ENCODE results near the gene DMD.

DNA sequence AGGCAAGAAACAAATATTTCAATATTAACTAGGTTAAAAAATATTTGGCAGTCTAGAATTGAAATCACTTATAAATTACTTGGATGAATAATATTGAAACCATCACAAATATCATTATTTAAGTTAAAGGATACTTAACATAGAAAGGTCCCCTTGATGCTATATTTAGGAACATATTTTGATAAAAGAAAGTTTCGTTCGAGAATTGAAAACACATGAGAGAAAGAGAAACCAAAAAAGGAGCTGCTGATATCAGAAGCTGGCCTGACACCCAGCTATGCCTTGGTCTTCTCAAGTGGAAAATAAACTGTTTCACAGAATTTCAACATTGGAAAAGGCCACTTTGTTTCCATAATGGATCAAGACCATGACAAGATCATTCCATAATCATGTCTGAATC, 762.4 kb downstream of the DMD start:
- TF ChIP-seq, protein P1, sequence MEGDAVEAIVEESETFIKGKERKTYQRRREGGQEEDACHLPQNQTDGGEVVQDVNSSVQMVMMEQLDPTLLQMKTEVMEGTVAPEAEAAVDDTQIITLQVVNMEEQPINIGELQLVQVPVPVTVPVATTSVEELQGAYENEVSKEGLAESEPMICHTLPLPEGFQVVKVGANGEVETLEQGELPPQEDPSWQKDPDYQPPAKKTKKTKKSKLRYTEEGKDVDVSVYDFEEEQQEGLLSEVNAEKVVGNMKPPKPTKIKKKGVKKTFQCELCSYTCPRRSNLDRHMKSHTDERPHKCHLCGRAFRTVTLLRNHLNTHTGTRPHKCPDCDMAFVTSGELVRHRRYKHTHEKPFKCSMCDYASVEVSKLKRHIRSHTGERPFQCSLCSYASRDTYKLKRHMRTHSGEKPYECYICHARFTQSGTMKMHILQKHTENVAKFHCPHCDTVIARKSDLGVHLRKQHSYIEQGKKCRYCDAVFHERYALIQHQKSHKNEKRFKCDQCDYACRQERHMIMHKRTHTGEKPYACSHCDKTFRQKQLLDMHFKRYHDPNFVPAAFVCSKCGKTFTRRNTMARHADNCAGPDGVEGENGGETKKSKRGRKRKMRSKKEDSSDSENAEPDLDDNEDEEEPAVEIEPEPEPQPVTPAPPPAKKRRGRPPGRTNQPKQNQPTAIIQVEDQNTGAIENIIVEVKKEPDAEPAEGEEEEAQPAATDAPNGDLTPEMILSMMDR (IDR thresholded peaks at IDR 0.05; ENCODE audit: low read length): no peak
- no peak for TF ChIP-seq EZH2phosphoT487 (IDR thresholded peaks at IDR 0.05; ENCODE audit: low read length)

All from MM.1S (cell line).